Esophagus muscularis mucosa (tissue), 3 donors: ENCODE results near the gene PDZK1IP1.

ENCODE experiments used
- EP300 ChIP-seq: sonication (generic); formaldehyde crosslinking; IDR thresholded peaks from one replicate; pipeline ENCODE4 v1.6.1; 2017; ENCODE audit warnings: antibody characterized with exemption
- POLR2AphosphoS5 ChIP-seq, 2 donors: sonication (generic); formaldehyde crosslinking; IDR thresholded peaks; one replicate each; pipeline ENCODE4 v1.6.1; 2017; ENCODE audit warnings: antibody characterized with exemption in 2 of 2

DNA sequence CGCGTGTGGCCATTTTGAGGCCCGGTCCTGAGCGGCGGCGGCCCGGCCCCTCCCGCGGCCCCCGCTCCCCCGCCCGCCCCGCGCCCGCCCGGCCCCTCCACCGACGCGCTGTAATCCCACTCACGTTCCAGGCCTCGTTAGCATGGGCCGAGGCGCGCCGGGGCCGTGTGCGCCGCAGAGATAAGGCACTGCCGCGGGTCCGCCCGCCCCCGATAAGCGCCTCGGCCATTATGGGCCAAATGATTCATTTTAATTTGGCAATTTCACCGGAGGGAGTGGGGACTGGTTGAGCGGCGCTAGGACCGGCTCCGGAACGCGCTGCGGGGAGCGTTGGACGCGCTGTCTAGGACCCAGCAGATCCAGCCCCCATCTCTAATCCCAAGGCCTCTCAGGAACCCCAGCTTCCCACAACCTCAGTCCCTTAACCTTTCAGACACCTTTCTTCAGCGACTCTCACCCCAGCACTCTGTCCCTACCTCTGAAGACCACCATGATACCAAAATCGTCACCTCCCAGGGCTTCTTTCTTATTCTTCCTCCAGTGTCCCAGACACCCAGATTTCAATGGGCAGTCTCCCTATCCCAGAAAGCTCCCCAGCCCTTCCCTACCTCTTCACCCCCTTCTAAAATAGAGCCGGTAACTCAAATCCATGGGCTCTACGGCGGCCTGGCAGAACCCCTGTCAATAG, 42.5 kb upstream of the PDZK1IP1 start, which contains the start of gene TAL1:
- TF ChIP-seq EP300 (no peak), POLR2AphosphoS5 (IDR thresholded peaks at IDR 0.05) (no peak)
